Measurements from ENCODE around the gene CAPN14.

CAPN14 gene

DNA sequence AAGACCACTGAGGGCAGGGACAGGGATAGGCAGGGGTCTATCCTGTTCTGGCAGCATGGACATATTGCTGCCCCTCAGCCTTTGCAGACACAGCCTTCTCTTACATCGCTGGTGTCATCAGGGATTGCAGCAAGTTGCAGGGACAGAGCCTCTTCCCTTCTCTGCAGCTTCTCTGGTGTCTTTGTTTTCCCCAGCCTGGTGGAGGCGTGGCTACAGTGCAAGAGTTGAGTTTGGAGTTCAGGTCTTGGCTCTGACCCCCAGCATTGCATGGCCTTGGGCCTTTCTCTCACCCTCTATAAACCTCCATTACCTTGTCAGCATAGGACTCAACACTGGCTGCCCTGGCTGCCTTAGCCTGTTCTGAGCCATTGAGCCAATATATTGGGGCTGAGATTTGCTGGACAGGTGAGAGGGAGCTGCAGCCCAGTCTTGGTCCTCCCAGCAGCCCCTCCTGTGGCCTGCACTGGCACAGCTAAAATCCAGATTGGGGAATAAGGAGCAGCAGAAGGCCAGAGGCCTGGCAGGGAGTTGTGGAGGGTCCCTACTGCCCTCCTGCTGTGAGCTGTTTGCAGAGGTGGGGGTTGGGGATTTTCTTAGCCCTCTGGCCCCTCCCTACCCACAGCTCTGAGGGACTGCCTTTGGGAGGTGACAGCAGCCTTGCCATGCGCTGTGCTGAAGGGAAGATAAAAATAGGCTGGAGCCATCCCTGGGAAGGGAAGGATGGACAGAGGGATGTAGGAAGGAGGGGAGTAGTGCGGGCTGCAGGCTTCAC lies 39.5 kb upstream of the CAPN14 start:
- H3K27ac ChIP-seq (ENCODE audit: low read length, poor library complexity, severe bottlenecking): peak overlapping the region; percentile 4

DNA sequence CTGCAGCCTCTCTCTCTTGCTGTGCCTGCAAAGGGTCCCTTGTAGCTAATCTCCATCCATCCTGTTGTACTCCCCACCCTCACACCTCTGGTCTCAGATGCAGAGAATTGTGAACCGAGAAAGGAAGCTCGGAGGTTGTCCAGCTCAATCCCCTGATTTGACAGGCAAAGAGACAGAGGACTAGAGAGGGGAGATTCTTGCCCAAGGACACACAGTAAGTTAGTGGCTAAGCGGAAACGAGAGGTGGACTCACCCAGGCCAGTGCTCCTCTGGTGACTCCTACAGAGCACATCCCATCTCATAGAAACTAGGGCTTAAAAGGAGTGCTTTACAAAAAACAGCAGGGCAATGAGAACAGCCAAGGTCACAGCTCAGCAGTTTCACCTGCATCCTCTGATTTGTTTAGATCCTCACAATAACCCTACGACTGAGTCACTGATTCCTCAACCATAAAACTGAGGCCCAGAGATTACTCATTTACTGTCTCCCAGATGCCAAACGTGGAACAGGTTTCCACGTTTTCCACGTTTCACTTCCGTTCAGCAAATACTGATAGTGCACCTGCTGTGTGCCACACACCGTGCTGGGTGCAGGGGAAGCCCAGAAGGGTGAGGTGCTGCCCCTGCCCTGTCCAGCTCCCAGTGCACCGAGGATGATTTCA lies 38.7 kb upstream of the CAPN14 start:
- Histone ChIP-seq H3K9me3 (ENCODE audit: control insufficient read depth, low read length) (peaks cover 7% of the 10 kb centered on the region), H2AFZ (ENCODE audit: low read depth, low read length) (no peak overlapping the region), H3K9ac (ENCODE audit: low read length) (no peak overlapping the region), H3K4ac (ENCODE audit: low read depth in 1 of 2, low read length in 2 of 2) (no peak overlapping the region), H3K14ac (ENCODE audit: low read length in 2 of 2) (peak overlapping the region in 1 of 2 experiments; percentile 41), H3K4me2 (ENCODE audit: low read length, poor library complexity, severe bottlenecking) (no peak overlapping the region), H3K36me3 (ENCODE audit: control insufficient read depth in 1 of 2, insufficient read depth in 2 of 2, low read depth in 1 of 2, low read length in 2 of 2) (peaks cover 33 to 56% of the 10 kb centered on the region in 2 experiments), H3K18ac (ENCODE audit: low read depth in 1 of 2, low read length in 2 of 2) (no peak overlapping the region), H3K27ac (ENCODE audit: low read length, poor library complexity, severe bottlenecking) (peak overlapping the region; percentile 6), H2AK5ac (ENCODE audit: low read length, severe bottlenecking) (no peak overlapping the region), H3K23ac (ENCODE audit: low read length in 2 of 2) (no peak overlapping the region), H2BK5ac (ENCODE audit: low read depth, low read length, poor library complexity, severe bottlenecking) (no peak overlapping the region), H4K91ac (ENCODE audit: low read length) (no peak overlapping the region), H3K4me3 (ENCODE audit: insufficient read depth in 1 of 2, low read depth in 1 of 2, low read length in 2 of 2) (no peak overlapping the region), H3K27me3 (ENCODE audit: control insufficient read depth in 1 of 2, insufficient read depth in 1 of 2, low read length in 2 of 2) (no peaks in the 10 kb centered on the region), H4K8ac (ENCODE audit: low read length) (no peak overlapping the region), H2BK15ac (ENCODE audit: low read depth, poor library complexity, severe bottlenecking) (no peak overlapping the region), H2BK12ac (ENCODE audit: low read length in 2 of 2) (no peak overlapping the region), H3K4me1 (ENCODE audit: control insufficient read depth, insufficient read depth, low read depth, low read length) (peaks cover 31% of the 10 kb centered on the region), H2BK120ac (ENCODE audit: low read depth, low read length) (no peak overlapping the region), H3K79me1 (replicated peaks; ENCODE audit: low read length, poor library complexity, severe bottlenecking) (peaks cover 25% of the 10 kb centered on the region)
- WGBS: 84% methylated on average over 11 of the region's 11 CpGs
- DNase-seq: no peak

More for the DNA sequence above, 39.5 kb upstream of the CAPN14 start:
- H2BK12ac ChIP-seq (ENCODE audit: low read length in 2 of 2): no peak overlapping the region
- peaks cover 31% of the 10 kb centered on the region for H3K4me1 ChIP-seq (ENCODE audit: control insufficient read depth, insufficient read depth, low read depth, low read length)
- H2BK15ac ChIP-seq (ENCODE audit: low read depth, poor library complexity, severe bottlenecking): no peak overlapping the region
- H2AK5ac ChIP-seq (ENCODE audit: low read length, severe bottlenecking): no peak overlapping the region
- H3K4ac ChIP-seq (ENCODE audit: low read depth in 1 of 2, low read length in 2 of 2): no peak overlapping the region
- peak overlapping the region in 1 of 2 experiments; percentile 41 for H3K14ac ChIP-seq (ENCODE audit: low read length in 2 of 2)
- H3K36me3 ChIP-seq (ENCODE audit: control insufficient read depth in 1 of 2, insufficient read depth in 2 of 2, low read depth in 1 of 2, low read length in 2 of 2): peaks cover 39 to 56% of the 10 kb centered on the region in 2 experiments
- no peak overlapping the region for H4K8ac ChIP-seq (ENCODE audit: low read length)
- H3K9me3 ChIP-seq (ENCODE audit: control insufficient read depth, low read length): peaks cover 7% of the 10 kb centered on the region
- no peak overlapping the region for H3K9ac ChIP-seq (ENCODE audit: low read length)
- H3K23ac ChIP-seq (ENCODE audit: low read length in 2 of 2): no peak overlapping the region
- H2BK5ac ChIP-seq (ENCODE audit: low read depth, low read length, poor library complexity, severe bottlenecking): no peak overlapping the region
- WGBS: 92% methylated on average over 4 of the region's 4 CpGs
- no peak for DNase-seq
- H2BK120ac ChIP-seq (ENCODE audit: low read depth, low read length): no peak overlapping the region
- no peak overlapping the region for H4K91ac ChIP-seq (ENCODE audit: low read length)
- H3K27me3 ChIP-seq (ENCODE audit: control insufficient read depth in 1 of 2, insufficient read depth in 1 of 2, low read length in 2 of 2): no peaks in the 10 kb centered on the region
- H3K4me3 ChIP-seq (ENCODE audit: insufficient read depth in 1 of 2, low read depth in 1 of 2, low read length in 2 of 2): no peak overlapping the region
- H2AFZ ChIP-seq (ENCODE audit: low read depth, low read length): no peak overlapping the region
- no peak overlapping the region for H3K18ac ChIP-seq (ENCODE audit: low read depth in 1 of 2, low read length in 2 of 2)
- H3K79me1 ChIP-seq (replicated peaks; ENCODE audit: low read length, poor library complexity, severe bottlenecking): peaks cover 18% of the 10 kb centered on the region
- no peak overlapping the region for H3K4me2 ChIP-seq (ENCODE audit: low read length, poor library complexity, severe bottlenecking)

DNA sequence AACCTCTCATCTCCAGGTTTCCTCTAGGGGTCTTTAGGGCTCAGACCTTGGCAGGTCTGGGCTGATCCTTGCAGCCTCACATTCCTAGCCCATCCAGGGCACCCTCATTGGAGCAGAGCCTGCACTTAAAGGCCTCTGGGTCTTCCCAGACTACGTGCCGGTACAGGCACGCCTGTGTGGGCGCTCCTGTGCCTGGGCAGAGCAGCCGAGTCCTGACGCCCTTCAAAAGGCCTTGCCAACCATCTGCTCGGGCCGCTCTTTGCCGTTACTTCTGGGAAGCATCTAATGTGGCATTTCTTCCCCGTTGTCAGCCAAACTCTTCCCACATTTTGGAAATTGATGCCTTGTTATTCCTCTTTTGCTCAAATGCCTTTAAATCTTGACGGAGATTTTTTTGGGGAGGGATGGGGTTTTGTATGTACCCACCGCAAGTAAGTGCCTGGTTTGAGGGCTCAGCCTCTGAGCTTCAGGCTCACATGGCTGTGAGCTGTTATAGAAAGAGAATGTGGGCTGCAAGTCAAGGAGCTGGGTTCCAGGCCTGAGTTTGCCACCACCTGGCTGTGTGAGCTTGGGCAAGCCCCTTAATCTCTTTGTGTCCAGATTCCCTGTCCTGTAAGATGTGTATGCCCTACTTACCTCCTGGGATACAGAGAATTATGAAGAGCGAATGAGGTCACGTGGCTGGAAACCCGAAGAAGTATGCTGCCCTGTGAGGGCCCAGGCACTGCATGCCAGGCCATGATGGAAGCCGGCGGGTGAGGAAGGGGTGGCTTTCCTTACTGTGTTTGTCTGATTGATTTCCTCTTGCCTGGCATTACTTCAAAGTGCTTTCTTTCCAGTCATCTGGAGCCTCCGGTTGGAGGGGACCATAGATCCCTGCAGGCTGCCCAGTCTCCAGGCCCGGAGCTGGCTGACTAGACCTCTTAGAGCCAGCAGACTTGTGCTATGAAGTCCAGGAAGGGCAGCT lies 37.2 kb upstream of the CAPN14 start:
- DNase-seq: no peak
- Histone ChIP-seq H3K4ac (ENCODE audit: low read depth in 1 of 2, low read length in 2 of 2) (peak overlapping the region in 1 of 2 experiments; percentile 0), H2BK12ac (ENCODE audit: low read length in 2 of 2) (no peak overlapping the region), H3K9ac (ENCODE audit: low read length) (no peak overlapping the region), H2BK5ac (ENCODE audit: low read depth, low read length, poor library complexity, severe bottlenecking) (no peak overlapping the region), H3K18ac (ENCODE audit: low read depth in 1 of 2, low read length in 2 of 2) (no peak overlapping the region), H2BK120ac (ENCODE audit: low read depth, low read length) (no peak overlapping the region), H3K14ac (ENCODE audit: low read length in 2 of 2) (no peak overlapping the region), H3K79me1 (replicated peaks; ENCODE audit: low read length, poor library complexity, severe bottlenecking) (peaks cover 31% of the 10 kb centered on the region), H3K27me3 (ENCODE audit: control insufficient read depth in 1 of 2, insufficient read depth in 1 of 2, low read length in 2 of 2) (no peaks in the 10 kb centered on the region), H3K4me2 (ENCODE audit: low read length, poor library complexity, severe bottlenecking) (no peak overlapping the region), H2BK15ac (ENCODE audit: low read depth, poor library complexity, severe bottlenecking) (no peak overlapping the region), H3K23ac (ENCODE audit: low read length in 2 of 2) (no peak overlapping the region), H3K36me3 (ENCODE audit: control insufficient read depth in 1 of 2, insufficient read depth in 2 of 2, low read depth in 1 of 2, low read length in 2 of 2) (peaks cover 32 to 59% of the 10 kb centered on the region in 2 experiments), H3K4me3 (ENCODE audit: insufficient read depth in 1 of 2, low read depth in 1 of 2, low read length in 2 of 2) (no peak overlapping the region), H2AFZ (ENCODE audit: low read depth, low read length) (no peak overlapping the region), H2AK5ac (ENCODE audit: low read length, severe bottlenecking) (peak overlapping the region; percentile 38), H3K27ac (ENCODE audit: low read length, poor library complexity, severe bottlenecking) (no peak overlapping the region), H4K8ac (ENCODE audit: low read length) (no peak overlapping the region), H4K91ac (ENCODE audit: low read length) (no peak overlapping the region), H3K4me1 (ENCODE audit: control insufficient read depth, insufficient read depth, low read depth, low read length) (peaks cover 31% of the 10 kb centered on the region), H3K9me3 (ENCODE audit: control insufficient read depth, low read length) (peaks cover 7% of the 10 kb centered on the region)
- 96% methylated on average over 19 of the region's 19 CpGs for WGBS

All from mesenchymal stem cell (in vitro differentiated cells and primary cell).